ENCODE results near the gene SMU1. TPM values are rescaled to one million over a fixed set of nuclear protein-coding genes. Genes with fewer than 3 reads are reported as not detected.

SMU1 gene
- total RNA-seq, 1 experiment from 2014 or later: 30.3 TPM

DNA sequence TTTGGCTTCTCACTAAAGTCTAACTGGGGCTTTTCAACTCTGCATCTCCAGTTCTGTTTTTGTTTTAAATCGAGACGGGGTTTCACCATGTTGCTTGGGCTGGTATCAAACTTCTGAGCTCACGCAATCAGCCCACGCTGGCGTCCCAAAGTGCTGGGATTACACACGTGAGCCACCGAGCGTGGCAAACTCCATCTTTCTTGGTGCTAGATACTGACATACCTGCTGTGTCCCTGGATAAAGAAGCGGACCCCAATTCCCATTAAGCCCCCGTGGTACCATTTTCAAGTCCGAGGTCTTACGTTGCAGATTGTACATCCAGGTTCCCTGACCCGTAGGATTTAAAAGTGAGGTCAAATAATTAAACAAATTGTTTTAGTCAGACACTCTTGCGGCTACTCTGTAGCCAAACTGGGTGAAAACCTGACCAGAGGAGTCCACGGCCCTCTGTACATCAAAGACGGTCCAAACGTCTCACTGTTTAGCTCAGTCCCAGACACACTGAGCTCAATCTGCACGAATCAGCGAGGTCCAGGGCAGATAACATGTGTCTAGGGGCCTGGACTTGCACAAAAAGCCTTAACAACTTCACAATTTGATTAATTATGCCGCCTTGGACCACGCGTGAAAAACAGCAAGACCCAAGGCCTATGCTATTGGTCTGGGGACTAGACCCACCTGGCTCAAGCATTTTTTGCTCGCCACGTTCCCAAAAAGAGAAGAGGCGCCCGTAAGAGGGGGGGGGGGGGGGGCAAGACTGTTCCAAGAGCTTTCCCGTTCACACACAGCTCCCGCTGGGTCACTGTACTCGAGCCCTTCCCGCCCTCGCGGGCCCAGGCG lies 52.1 kb downstream of the SMU1 start:
- peaks cover 33% of the 10 kb centered on the region for H3K4me1 ChIP-seq (ENCODE audit: control insufficient read depth, insufficient read depth, low read length)
- H3K27me3 ChIP-seq (ENCODE audit: control insufficient read depth, insufficient read depth, low read length): no peaks in the 10 kb centered on the region
- BruUV-seq (replicated peaks): no TSS peak
- H3K36me3 ChIP-seq (ENCODE audit: control insufficient read depth, insufficient read depth, low read length): peaks cover 25% of the 10 kb centered on the region
- H3K27ac ChIP-seq (ENCODE audit: low read length): peak overlapping the region; percentile 93
- TF ChIP-seq POLR2AphosphoS5 (IDR thresholded peaks at IDR 0.05; ENCODE audit: low read depth, low read length): no peak
- TF ChIP-seq TCF7L2 (IDR thresholded peaks at IDR 0.05; ENCODE audit: low read depth, low read length): 0 out of 2 replicates have a peak, but pooled peaks have one; percentile 12
- TF ChIP-seq SIN3A (IDR thresholded peaks at IDR 0.05; ENCODE audit: borderline replicate concordance, insufficient read depth, low read depth, low read length): no peak
- no peak for TF ChIP-seq REST (IDR thresholded peaks at IDR 0.05; ENCODE audit: insufficient read depth in 1 of 2, low read depth in 2 of 2, low read length in 1 of 2)
- H3K9me3 ChIP-seq (ENCODE audit: control insufficient read depth, insufficient read depth, low read depth, low read length): no peaks in the 10 kb centered on the region
- POLR2A ChIA-PET: interaction anchor here (0.5 to 1.5 kb wide), 6 partner anchors 16 to 630 kb away, joined by 3 to 36 read pairs (median 5); partner anchors contain the start of gene APTX
- H3K4me3 ChIP-seq (ENCODE audit: low read depth in 2 of 2, low read length in 2 of 2): peak overlapping the region; percentile 81 to 87
- intact Hi-C loops (cut with micrococcal nuclease; ENCODE audit: unreplicated experiment): no loop called here
- in situ Hi-C loops (cut with HindIII; ENCODE audit: low pct_unique_long_range_greater_than_20kb, low sequenced_read_pairs): no loop called here
- DNase-seq (ENCODE audit: low read depth, low spot score) (no peak), ATAC-seq (peak; percentile 23)
- CTCF ChIA-PET: interaction anchor here (0.6 to 1.2 kb wide), 2 partner anchors 20 kb away, joined by 3 read pairs; no protein-coding TSS in a partner anchor

DNA sequence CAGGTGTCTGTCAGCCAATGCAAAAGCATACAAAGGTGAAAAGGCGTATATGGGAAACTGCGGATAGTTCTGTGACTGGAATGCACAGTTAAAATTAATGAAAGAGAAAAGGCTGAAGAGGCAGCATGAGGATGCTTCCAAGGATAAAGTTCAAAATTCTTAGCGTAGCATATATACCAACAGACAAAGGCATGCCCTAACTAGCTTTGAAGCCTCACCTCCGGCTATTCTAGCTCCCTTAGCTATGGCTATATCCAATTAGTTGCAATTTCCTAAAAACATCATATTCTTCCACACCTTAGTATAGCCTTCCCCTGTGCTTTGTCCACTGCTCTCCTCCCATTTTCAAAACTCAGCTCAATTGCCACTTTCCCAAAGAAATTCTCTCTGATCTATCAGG lies 52.8 kb downstream of the SMU1 start:
- peak overlapping the region; percentile 93 for H3K27ac ChIP-seq (ENCODE audit: low read length)
- intact Hi-C loops (cut with micrococcal nuclease; ENCODE audit: unreplicated experiment) (no loop called here), in situ Hi-C loops (cut with HindIII; ENCODE audit: low pct_unique_long_range_greater_than_20kb, low sequenced_read_pairs) (no loop called here)
- POLR2A ChIA-PET: no interaction called here
- ATAC-seq (no peak), DNase-seq (ENCODE audit: low read depth, low spot score) (no peak)
- H3K4me1 ChIP-seq (ENCODE audit: control insufficient read depth, insufficient read depth, low read length): peaks cover 26% of the 10 kb centered on the region
- CTCF ChIA-PET: interaction anchor here (1.2 kb wide), 1 partner anchor 21 kb away, joined by 3 read pairs; no protein-coding TSS in a partner anchor
- peaks cover 18% of the 10 kb centered on the region for H3K36me3 ChIP-seq (ENCODE audit: control insufficient read depth, insufficient read depth, low read length)
- TF ChIP-seq, protein P1, sequence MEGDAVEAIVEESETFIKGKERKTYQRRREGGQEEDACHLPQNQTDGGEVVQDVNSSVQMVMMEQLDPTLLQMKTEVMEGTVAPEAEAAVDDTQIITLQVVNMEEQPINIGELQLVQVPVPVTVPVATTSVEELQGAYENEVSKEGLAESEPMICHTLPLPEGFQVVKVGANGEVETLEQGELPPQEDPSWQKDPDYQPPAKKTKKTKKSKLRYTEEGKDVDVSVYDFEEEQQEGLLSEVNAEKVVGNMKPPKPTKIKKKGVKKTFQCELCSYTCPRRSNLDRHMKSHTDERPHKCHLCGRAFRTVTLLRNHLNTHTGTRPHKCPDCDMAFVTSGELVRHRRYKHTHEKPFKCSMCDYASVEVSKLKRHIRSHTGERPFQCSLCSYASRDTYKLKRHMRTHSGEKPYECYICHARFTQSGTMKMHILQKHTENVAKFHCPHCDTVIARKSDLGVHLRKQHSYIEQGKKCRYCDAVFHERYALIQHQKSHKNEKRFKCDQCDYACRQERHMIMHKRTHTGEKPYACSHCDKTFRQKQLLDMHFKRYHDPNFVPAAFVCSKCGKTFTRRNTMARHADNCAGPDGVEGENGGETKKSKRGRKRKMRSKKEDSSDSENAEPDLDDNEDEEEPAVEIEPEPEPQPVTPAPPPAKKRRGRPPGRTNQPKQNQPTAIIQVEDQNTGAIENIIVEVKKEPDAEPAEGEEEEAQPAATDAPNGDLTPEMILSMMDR (IDR thresholded peaks at IDR 0.05): no peak
- TF ChIP-seq POLR2AphosphoS5 (IDR thresholded peaks at IDR 0.05; ENCODE audit: low read depth, low read length): no peak
- no peak for TF ChIP-seq SIN3A (IDR thresholded peaks at IDR 0.05; ENCODE audit: borderline replicate concordance, insufficient read depth, low read depth, low read length)
- no peak for TF ChIP-seq REST (IDR thresholded peaks at IDR 0.05; ENCODE audit: insufficient read depth in 1 of 2, low read depth in 2 of 2, low read length in 1 of 2)
- no peak for TF ChIP-seq TCF7L2 (IDR thresholded peaks at IDR 0.05; ENCODE audit: low read depth, low read length)
- no TSS peak for BruUV-seq (replicated peaks)
- H3K4me3 ChIP-seq (ENCODE audit: low read depth in 2 of 2, low read length in 2 of 2): peak overlapping the region; percentile 81 to 87
- no peaks in the 10 kb centered on the region for H3K9me3 ChIP-seq (ENCODE audit: control insufficient read depth, insufficient read depth, low read depth, low read length)
- no peaks in the 10 kb centered on the region for H3K27me3 ChIP-seq (ENCODE audit: control insufficient read depth, insufficient read depth, low read length)

Data from Panc1 (cell line).